G401 (cell line): ENCODE results near the gene ZDHHC18. TPM values are rescaled to one million over a fixed set of nuclear protein-coding genes. Genes with fewer than 3 reads are reported as not detected.
"Not testable (repeated sequence)": the region's sequence is repeated elsewhere in the genome, so short reads cannot be mapped to it uniquely, and the experiment has no call there.

Experiments used
- DNase-seq: peaks from one replicate; pipeline ENCODE4 v3.0.0-alpha.2; 2015; ENCODE audit warnings: low spot score
- in situ Hi-C: cut with HindIII; loops from 2 replicates; pipeline ENCODE4 v1.10.0; 2016; ENCODE audit warnings: low sequenced_read_pairs, mixed read lengths
- total RNA-seq: library from RNA; depleted of rRNA; stranded (reverse); fragments of >200 nt; shearing (Covaris generic); gene quantifications from 2 replicates; pipeline ENCODE4 v1.2.3, GENCODE V29; 2014

ZDHHC18 gene
- total RNA-seq, 1 experiment from 2014 or later = 43.5 TPM

- DNase-seq = no peak
Measured at GRCh38 chr1:26790551-26790953, 35.9 kb upstream of the ZDHHC18 start.

GRCh38 chr1:26791148-26791547 lies 35.3 kb upstream of the ZDHHC18 start:
- no peak for DNase-seq
- in situ Hi-C loops = no loop called here

More at GRCh38 chr1:26790551-26790953, 35.9 kb upstream of the ZDHHC18 start:
- in situ Hi-C loops = no loop called here

GRCh38 chr1:26791626-26792025 lies 34.9 kb upstream of the ZDHHC18 start:
- in situ Hi-C loops = no loop called here
- DNase-seq = no peak

DNA sequence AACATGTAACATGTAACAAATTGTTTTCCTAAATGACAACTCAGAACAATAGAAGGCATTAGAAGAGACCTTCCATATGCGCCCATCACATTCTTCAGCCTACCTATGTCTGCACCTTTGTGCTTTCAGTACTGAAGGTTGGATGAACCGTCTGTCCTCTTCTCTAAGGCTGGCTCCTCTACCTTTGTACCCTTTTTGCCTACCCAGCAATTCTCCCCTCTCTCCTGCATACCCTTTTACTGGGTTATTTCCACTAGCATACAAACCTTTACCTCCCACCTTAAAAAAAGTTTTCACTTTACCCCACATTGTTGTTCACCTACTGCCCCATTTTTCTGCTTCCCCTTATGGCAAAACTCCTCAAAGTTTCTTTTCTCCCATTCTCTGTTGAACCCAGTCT lies 33.6 kb upstream of the ZDHHC18 start:
- in situ Hi-C loops = no loop called here
- DNase-seq = no peak

GRCh38 chr1:26794391-26794790 lies 32.1 kb upstream of the ZDHHC18 start:
- peak; percentile 19 for DNase-seq
- in situ Hi-C loops = no loop called here

DNA sequence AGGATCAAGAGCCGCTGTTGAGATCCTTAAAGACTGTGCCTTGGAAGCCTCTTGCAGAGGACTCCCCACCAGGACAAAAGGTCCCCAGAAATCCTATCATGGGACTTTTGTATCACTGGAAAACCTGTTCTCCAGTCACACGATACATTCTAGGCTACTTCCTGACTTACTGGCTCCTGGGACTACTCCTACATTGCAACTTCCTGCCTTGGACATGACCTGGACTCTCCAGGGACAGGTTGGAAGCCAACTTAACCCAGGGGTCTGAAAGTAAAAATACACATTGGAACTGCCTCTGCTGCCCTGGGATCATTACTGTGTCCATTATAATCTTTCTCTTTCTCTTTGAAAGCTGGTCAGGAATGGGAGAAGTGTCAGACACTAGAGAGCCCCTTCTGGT lies 28.9 kb upstream of the ZDHHC18 start:
- in situ Hi-C loops = no loop called here
- no peak for DNase-seq

- in situ Hi-C loops = no loop called here
- peak; percentile 98 for DNase-seq
Measured at GRCh38 chr1:26799479-26800142, 26.9 kb upstream of the ZDHHC18 start.

GRCh38 chr1:26803932-26804331 lies 22.6 kb upstream of the ZDHHC18 start:
- in situ Hi-C loops = not testable (repeated sequence)

GRCh38 chr1:26810105-26810504 lies 16.4 kb upstream of the ZDHHC18 start:
- DNase-seq = peak; percentile 77
- in situ Hi-C loops = not testable (repeated sequence)

More at GRCh38 chr1:26803932-26804331, 22.6 kb upstream of the ZDHHC18 start:
- DNase-seq = not testable (repeated sequence)

GRCh38 chr1:26811057-26811456 lies 15.4 kb upstream of the ZDHHC18 start:
- in situ Hi-C loops = no loop called here
- no peak for DNase-seq

GRCh38 chr1:26811708-26812107 lies 14.8 kb upstream of the ZDHHC18 start:
- in situ Hi-C loops = no loop called here
- DNase-seq = no peak

DNA sequence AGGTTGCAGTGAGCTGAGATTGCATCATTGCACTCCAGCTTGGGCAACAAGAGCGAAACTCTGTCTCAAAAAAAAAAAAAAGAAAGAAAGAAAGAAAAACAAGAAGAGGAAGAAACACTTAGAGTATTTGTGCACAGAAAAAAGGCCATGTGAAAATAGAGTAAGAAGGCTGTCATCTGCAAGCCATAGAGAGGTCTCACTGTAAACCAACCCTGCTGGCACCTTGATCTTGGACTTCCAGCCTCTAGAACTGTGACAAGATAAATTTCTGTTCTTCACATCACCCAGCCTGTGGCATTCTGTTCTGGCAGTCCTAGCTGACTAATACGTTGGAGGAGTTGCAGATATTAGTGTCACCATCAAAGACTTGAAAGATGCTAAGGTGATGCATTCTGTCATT lies 12.1 kb upstream of the ZDHHC18 start:
- in situ Hi-C loops = no loop called here
- no peak for DNase-seq

GRCh38 chr1:26814893-26815292 lies 11.6 kb upstream of the ZDHHC18 start:
- in situ Hi-C loops = no loop called here
- no peak for DNase-seq

DNA sequence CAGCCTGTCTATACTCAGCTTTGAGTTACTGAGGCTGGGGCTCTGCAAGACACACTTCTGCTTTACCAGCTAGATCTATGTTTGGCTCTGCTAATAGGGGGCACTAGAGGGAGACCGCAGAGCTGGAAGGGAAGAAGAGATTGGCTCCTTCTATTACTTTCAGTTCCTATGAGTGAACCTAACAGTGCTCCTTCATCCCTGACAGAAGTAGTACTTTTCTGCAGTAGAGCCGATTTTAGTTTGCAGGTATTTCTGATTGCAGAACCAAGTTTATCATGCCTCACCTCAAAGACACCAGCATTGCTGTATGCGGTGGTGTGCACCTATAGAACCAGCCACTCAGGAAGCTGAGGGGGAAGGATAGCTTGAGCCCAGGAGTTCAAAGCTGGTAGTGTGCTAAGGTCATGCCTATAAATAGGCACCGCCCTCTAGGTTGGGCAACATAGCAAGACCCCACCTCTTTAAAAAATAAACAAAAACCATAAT lies 5.7 kb upstream of the ZDHHC18 start:
- in situ Hi-C loops = no loop called here

DNA sequence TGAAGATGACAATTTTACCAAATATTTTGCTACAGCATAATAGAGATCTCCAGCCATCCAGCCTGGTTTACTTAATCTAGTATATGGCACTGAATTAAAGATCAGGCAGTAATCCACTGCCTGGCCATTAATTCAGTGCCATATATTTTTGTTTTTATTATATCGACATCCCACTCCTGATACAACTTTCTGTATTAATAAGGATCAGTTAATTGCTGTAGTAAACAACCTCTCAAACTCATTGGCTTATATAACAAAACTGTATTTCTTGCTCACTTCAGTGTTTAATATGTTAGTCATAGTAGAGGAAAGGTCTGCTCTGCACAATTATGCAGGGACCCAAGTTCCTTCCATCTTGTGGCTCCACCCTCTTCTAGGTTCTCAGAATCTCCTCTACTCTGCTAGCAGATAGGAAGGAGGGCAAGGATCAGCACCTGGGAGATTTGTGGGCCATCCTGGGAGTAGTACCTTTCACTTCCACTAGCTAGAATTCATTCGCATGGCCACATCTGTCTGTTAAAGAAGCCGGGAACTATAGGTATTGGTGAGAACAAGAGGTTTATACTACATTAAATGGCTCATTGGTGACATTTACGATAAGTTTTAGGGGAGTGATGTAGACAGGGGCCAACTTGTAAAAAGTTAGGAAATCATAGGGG lies 3.6 kb upstream of the ZDHHC18 start:
- in situ Hi-C loops = no loop called here
- DNase-seq = no peak

More for the DNA sequence above, 5.7 kb upstream of the ZDHHC18 start:
- no peak for DNase-seq

DNA sequence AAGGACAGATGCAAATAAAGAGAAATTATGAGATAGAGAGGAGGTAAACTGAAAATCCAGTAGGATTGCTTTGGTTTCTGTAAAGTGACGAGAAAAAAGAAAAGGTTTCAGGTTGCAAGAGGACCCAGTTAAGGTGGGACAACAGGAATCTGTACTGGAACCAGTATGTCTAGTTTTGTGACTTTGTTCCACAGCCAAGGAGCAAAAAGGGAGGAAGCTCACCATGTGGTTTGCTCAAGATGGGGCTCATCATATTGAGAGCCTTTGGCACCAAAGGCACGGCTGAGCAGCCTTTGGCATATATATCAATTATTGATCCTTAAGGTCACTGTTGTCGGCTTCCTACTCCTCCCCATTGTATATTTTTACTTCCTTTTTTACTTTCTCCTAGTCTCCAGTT lies 1.8 kb upstream of the ZDHHC18 start:
- in situ Hi-C loops = no loop called here
- DNase-seq = no peak

DNA sequence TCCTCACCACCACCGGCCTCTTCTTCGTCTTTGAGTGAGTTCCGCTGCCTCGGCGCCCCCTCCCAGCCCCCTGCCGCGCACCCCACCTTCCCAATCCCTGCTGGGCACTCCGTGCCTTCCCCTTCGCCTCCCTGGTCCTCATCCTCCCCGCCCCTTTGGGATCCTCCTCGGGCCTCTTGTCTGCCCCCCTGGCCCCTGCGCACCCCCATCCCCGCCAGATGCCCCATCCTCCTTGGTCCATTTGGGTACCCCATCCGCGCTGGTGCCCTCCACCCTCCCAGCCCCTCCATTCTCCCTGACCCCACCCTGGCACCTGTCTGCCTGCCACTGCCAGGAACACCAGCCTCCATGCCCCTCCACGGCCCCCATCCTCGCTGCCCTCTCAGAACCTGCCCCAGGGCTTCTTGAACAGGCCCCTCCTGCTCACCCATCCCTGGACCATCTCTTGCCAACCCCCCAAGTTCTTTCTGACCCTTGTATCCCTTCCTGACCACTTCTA lies 667 bp downstream of the ZDHHC18 start:
- no peak for DNase-seq
- in situ Hi-C loops = no loop called here

- DNase-seq = no peak
- in situ Hi-C loops = no loop called here
Measured at GRCh38 chr1:26827663-26828062, 1.2 kb downstream of the ZDHHC18 start.

DNA sequence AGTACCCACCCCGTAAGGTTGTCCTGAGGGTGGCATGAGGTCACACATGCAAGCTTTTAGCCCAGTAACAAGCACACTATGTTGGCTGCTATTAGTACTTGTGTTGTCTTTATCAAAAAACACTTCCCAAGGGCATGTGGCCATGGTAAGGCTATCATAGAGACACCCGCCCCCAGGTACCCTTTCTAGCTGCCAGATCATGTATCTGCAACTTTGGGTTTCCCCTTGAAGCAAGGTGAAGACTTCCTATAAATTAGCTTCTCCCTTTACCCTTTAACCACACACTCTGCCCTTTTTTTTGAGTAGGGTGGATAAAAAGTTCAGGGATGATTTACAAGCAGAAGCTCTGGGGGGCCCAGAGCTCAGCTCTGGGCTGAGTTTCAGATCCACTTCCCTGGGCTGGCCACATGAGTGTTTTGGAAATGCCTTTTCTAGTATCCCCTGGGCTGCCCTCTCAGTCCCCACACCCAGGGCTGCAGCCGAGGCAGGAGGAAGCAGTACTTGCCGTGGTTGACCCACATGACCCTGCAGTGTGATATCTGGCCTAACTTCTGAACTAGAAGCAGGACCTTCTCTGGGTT lies 2.0 kb downstream of the ZDHHC18 start:
- in situ Hi-C loops = no loop called here
- DNase-seq = no peak

- no peak for DNase-seq
- in situ Hi-C loops = no loop called here
Measured at GRCh38 chr1:26829184-26829911, 2.9 kb downstream of the ZDHHC18 start.
